HepG2 (cell line): Measurements from ENCODE around the gene UACA. TPM values are rescaled to one million over a fixed set of nuclear protein-coding genes. Genes with fewer than 3 reads are reported as not detected.

Experiments
- ATAC-seq: fragments of 200-7000 bp; cut with Tn5 transposase; 3 replicates; pipeline ENCODE4 v1.9.1; 2020; ENCODE audit warnings: mild to moderate bottlenecking, moderate library complexity
- BruUV-seq: library from RNA; stranded (reverse); fragments of 400-500 nt; replicated peaks from 2 replicates; lab custom pipeline; 2021; lab: Mats Ljungman, UMichigan
- CTCF ChIA-PET: fragments of 300-600 bp; formaldehyde crosslinking; extraction: SDS; loops from one replicate; lab custom pipeline; 2021; ENCODE audit warnings: low total read pairs, inconsistent platforms, low intra/inter-chr PET ratio; lab: Yijun Ruan, JAX
- POLR2A ChIA-PET: fragments of 350-600 bp; sonication (Branson Sonifier 250); formaldehyde crosslinking; loops from one replicate; lab custom pipeline; 2020; ENCODE audit warnings: antibody characterized with exemption, inconsistent platforms; lab: Yijun Ruan, JAX
- DNase-seq: peaks from one replicate; pipeline ENCODE4 v3.0.0-alpha.2; 2015; ENCODE audit warnings: low spot score
- FAIRE-seq: peaks from 3 replicates; lab custom pipeline; 2011; peaks lifted over from hg19 to GRCh38; lab: Jason Lieb, UNC
- H2AFZ ChIP-seq: one replicate; pipeline ENCODE4 v1.6.1; 2011; ENCODE audit warnings: low read length, inconsistent platforms
- H3K27ac ChIP-seq: fragments of 300-600 bp; 3 replicates; pipeline ENCODE4 v1.8.0; 2011; ENCODE audit warnings: mixed run types, mild to moderate bottlenecking, mixed read lengths, low read length, inconsistent platforms; ENCODE audit not compliant: insufficient read depth; ENCODE audit errors: extremely low read length
- H3K27me3 ChIP-seq, 2 experiments: fragments of 200-600 bp in 1 of 2; 2 replicates in 1 of 2; 3 replicates in 1 of 2; pipeline versions ENCODE4 v1.6.0 to v1.8.0; 2011; ENCODE audit warnings: low read length in 2 of 2, mild to moderate bottlenecking in 2 of 2, moderate library complexity in 2 of 2, inconsistent platforms in 1 of 2; ENCODE audit not compliant: insufficient read depth in 2 of 2, control insufficient read depth in 1 of 2
- H3K36me3 ChIP-seq, 2 experiments: fragments of 200-600 bp in 1 of 2; replicated peaks in 1 of 2; 2 replicates in 1 of 2; 3 replicates in 1 of 2; pipeline versions ENCODE4 v1.5.1 to v1.8.0; 2011; ENCODE audit warnings: low read length in 2 of 2, inconsistent platforms in 1 of 2; ENCODE audit not compliant: insufficient read depth in 2 of 2, control insufficient read depth in 1 of 2
- H3K4me1 ChIP-seq: 2 replicates; pipeline ENCODE4 v1.5.1; 2012; ENCODE audit warnings: low read length, inconsistent platforms; ENCODE audit not compliant: insufficient read depth
- H3K4me2 ChIP-seq: 2 replicates; pipeline ENCODE4 v1.6.0; 2011; ENCODE audit warnings: low read depth, low read length, inconsistent platforms
- H3K4me3 ChIP-seq, 3 experiments: fragments of 200-600 bp in 1 of 3; sonication (generic), shearing (Covaris generic) in 1 of 3; replicated peaks in 1 of 3; 2 replicates each; pipeline ENCODE4 v1.5.1; 2011 to 2016; ENCODE audit warnings: low read length in 3 of 3, inconsistent platforms in 2 of 3, low read depth in 2 of 3, mild to moderate bottlenecking in 2 of 3, control low read depth in 1 of 3, mixed read lengths in 1 of 3; ENCODE audit not compliant: insufficient read depth in 1 of 3
- H3K79me2 ChIP-seq: one replicate; pipeline ENCODE4 v1.6.1; 2011; ENCODE audit warnings: low read length, inconsistent platforms; ENCODE audit not compliant: insufficient read depth
- H3K9ac ChIP-seq: 2 replicates; pipeline ENCODE4 v1.6.0; 2011; ENCODE audit warnings: mild to moderate bottlenecking, low read depth, low read length, inconsistent platforms; ENCODE audit not compliant: insufficient read depth
- H3K9me3 ChIP-seq: 2 replicates; pipeline ENCODE4 v1.5.1; 2012; ENCODE audit warnings: mild to moderate bottlenecking, low read length
- H4K20me1 ChIP-seq: 2 replicates; pipeline ENCODE4 v1.6.0; 2011; ENCODE audit warnings: inconsistent platforms, mild to moderate bottlenecking, low read length, moderate library complexity; ENCODE audit not compliant: insufficient read depth
- ARNTL ChIP-seq: sonication (generic); formaldehyde crosslinking; IDR thresholded peaks from 2 replicates; pipeline ENCODE4 v1.4.0; 2020; ENCODE audit warnings: mild to moderate bottlenecking, missing genetic modification reagents
- DNMT1 ChIP-seq: sonication (generic); formaldehyde crosslinking; IDR thresholded peaks from 2 replicates; pipeline ENCODE4 v1.5.1; 2020; ENCODE audit warnings: mild to moderate bottlenecking, missing genetic modification reagents
- FOXK1 ChIP-seq: sonication (generic); formaldehyde crosslinking; IDR thresholded peaks from 2 replicates; pipeline ENCODE4 v1.4.0; 2020; ENCODE audit warnings: low read depth, missing genetic modification reagents, borderline replicate concordance
- KAT8 ChIP-seq: IDR thresholded peaks from 2 replicates; pipeline ENCODE4 v1.6.1; 2016; ENCODE audit warnings: missing genetic modification reagents, missing compliant biosample characterization
- MLLT10 ChIP-seq: sonication (generic); formaldehyde crosslinking; IDR thresholded peaks from 2 replicates; pipeline ENCODE4 v1.4.0; 2020; ENCODE audit warnings: missing genetic modification reagents
- PHF20 ChIP-seq: sonication (generic); formaldehyde crosslinking; IDR thresholded peaks from 2 replicates; pipeline ENCODE4 v1.5.0; 2020; ENCODE audit warnings: mild to moderate bottlenecking, missing genetic modification reagents
- RFX5 ChIP-seq: IDR thresholded peaks from 2 replicates; pipeline ENCODE4 v1.6.1; 2011; ENCODE audit warnings: low read depth, low read length, improper control_type of control experiment
- SMAD1 ChIP-seq: sonication (generic); formaldehyde crosslinking; IDR thresholded peaks from 2 replicates; pipeline ENCODE4 v1.4.0; 2020; ENCODE audit warnings: missing genetic modification reagents, low read depth, mild to moderate bottlenecking, borderline replicate concordance
- SPEN ChIP-seq: sonication (generic); formaldehyde crosslinking; IDR thresholded peaks from 2 replicates; pipeline ENCODE4 v1.5.1; 2020; ENCODE audit warnings: low read depth, mild to moderate bottlenecking, missing genetic modification reagents
- ZNF343 ChIP-seq: sonication (generic); formaldehyde crosslinking; IDR thresholded peaks from 2 replicates; pipeline ENCODE4 v1.4.0; 2020; ENCODE audit warnings: mild to moderate bottlenecking, missing genetic modification reagents
- ZNF569 ChIP-seq: sonication (generic); formaldehyde crosslinking; IDR thresholded peaks from 2 replicates; pipeline ENCODE4 v1.5.0; 2020; ENCODE audit warnings: mild to moderate bottlenecking, missing genetic modification reagents, moderate library complexity, borderline replicate concordance
- ZSCAN21 ChIP-seq: sonication (generic); formaldehyde crosslinking; IDR thresholded peaks from 2 replicates; pipeline ENCODE4 v1.8.0; 2022; ENCODE audit warnings: mild to moderate bottlenecking, missing genetic modification reagents, moderate library complexity, borderline replicate concordance
- ZSCAN29 ChIP-seq: sonication (generic); formaldehyde crosslinking; conservative IDR thresholded peaks from 2 replicates; pipeline ENCODE4 v1.4.0; 2020; ENCODE audit warnings: mild to moderate bottlenecking, missing genetic modification reagents
- WGBS: methylation state at CpG from one replicate; pipeline ENCODE4 v1.1.6; 2017; ENCODE audit warnings: low lambda C conversion rate; 5-methylcytosine and 5-hydroxymethylcytosine counted together
- in situ Hi-C: cut with HindIII; loops from 2 replicates; pipeline ENCODE4 v1.10.0; 2017; ENCODE audit warnings: low pct_unique_long_range_greater_than_20kb; ENCODE audit not compliant: extremely low pct_ligation_motif_present
- intact Hi-C: fragments of 100-400 bp; cut with micrococcal nuclease; formaldehyde crosslinking; loops from one replicate; pipeline ENCODE4 v1.10.0; 2022; ENCODE audit not compliant: unreplicated experiment
- polyA plus RNA-seq, 8 experiments: library from polyadenylated mRNA; depleted of rRNA in 3 of 8; stranded (reverse) in 7 of 8; unstranded in 1 of 8; fragments of >200 nt; fragmentation: Illumina TruSeq in 4 of 8; extraction: Trizol in 4 of 8; gene quantifications; 2 replicates each; pipeline versions ENCODE4 v1.2.1 to v1.2.3, GENCODE V29; 2011 to 2016; ENCODE audit warnings: low read depth in 4 of 8, missing spikeins in 1 of 8, mixed read lengths in 1 of 8; ENCODE audit not compliant: insufficient read depth in 1 of 8
- total RNA-seq, 5 experiments: library from RNA; depleted of rRNA; stranded (reverse); fragments of >200 nt; fragmentation: Illumina TruSeq; extraction: Trizol; gene quantifications; 2 replicates each; pipeline ENCODE4 v1.2.3, GENCODE V29; 2016; ENCODE audit warnings: low read depth in 1 of 5
- TF ChIP-seq, protein P1 (sequence below): sonication (generic); formaldehyde crosslinking; IDR thresholded peaks from 2 replicates; pipeline ENCODE4 v1.5.0; 2020; ENCODE audit warnings: mild to moderate bottlenecking, missing genetic modification reagents, borderline replicate concordance
- TF ChIP-seq, protein P2 (sequence below): sonication (generic); formaldehyde crosslinking; IDR thresholded peaks from 2 replicates; pipeline ENCODE4 v1.5.1; 2020; ENCODE audit warnings: mild to moderate bottlenecking, moderate library complexity, missing genetic modification reagents
- TF ChIP-seq, protein P3 (sequence below): IDR thresholded peaks from 2 replicates; pipeline ENCODE4 v1.6.1; 2012; ENCODE audit warnings: low read length, improper control_type of control experiment

Gene UACA
- total and polyA plus RNA-seq, 2 of the 13 experiments (the other 11 are each of a cell fraction or from before 2014, with no cell fraction given): 17.8 to 39.2 TPM

DNA sequence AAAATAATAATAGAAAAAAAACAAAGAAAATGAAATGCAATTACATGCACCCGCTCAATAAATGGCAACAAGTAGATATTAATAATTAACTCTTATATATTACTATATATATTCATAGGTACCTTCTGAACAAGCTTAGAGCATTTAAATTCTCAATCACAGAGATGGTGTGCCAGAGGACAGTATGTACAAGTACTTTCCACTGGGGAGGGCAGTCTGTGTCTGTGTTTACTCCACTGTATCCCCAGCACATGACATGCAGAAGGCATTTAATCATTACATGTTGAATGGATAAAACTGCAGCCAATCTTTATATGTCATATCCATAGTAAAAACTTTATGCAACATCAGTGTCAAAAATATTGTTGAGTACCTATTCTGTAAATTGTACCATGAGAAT is 97.8 kb downstream of the UACA start:
- CTCF ChIA-PET: no interaction called here

More for the DNA sequence above, 97.8 kb downstream of the UACA start:
- H3K9me3 ChIP-seq: no peaks in the 10 kb centered on the region
- peaks cover 0 to 4% of the 10 kb centered on the region in 2 experiments; a peak in 1 of 5 replicates for H3K36me3 ChIP-seq
- intact Hi-C loops: no loop called here
- in situ Hi-C loops: no loop called here
- no TSS peak for BruUV-seq
- H4K20me1 ChIP-seq: no peaks in the 10 kb centered on the region
- no peaks in the 10 kb centered on the region for H3K79me2 ChIP-seq
- ATAC-seq (no peak), FAIRE-seq (no peak), DNase-seq (no peak)
- H3K4me3 ChIP-seq: no peak overlapping the region
- peaks cover 7% of the 10 kb centered on the region for H3K4me1 ChIP-seq
- H3K9ac ChIP-seq: no peak overlapping the region
- WGBS: 97% methylated on average over 1 of the region's 1 CpG
- TF ChIP-seq DNMT1 (CRISPR knock-in tag) (no peak), ZNF343 (CRISPR knock-in tag) (no peak), ARNTL (CRISPR knock-in tag) (no peak), KAT8 (CRISPR knock-in tag) (no peak), SMAD1 (CRISPR knock-in tag) (no peak), RFX5 (no peak), MLLT10 (no peak), ZNF569 (CRISPR knock-in tag) (no peak), ZSCAN29 (CRISPR knock-in tag) (no peak), PHF20 (no peak), ZSCAN21 (CRISPR knock-in tag) (no peak), SPEN (no peak), FOXK1 (CRISPR knock-in tag) (no peak)
- TF ChIP-seq, protein P1, sequence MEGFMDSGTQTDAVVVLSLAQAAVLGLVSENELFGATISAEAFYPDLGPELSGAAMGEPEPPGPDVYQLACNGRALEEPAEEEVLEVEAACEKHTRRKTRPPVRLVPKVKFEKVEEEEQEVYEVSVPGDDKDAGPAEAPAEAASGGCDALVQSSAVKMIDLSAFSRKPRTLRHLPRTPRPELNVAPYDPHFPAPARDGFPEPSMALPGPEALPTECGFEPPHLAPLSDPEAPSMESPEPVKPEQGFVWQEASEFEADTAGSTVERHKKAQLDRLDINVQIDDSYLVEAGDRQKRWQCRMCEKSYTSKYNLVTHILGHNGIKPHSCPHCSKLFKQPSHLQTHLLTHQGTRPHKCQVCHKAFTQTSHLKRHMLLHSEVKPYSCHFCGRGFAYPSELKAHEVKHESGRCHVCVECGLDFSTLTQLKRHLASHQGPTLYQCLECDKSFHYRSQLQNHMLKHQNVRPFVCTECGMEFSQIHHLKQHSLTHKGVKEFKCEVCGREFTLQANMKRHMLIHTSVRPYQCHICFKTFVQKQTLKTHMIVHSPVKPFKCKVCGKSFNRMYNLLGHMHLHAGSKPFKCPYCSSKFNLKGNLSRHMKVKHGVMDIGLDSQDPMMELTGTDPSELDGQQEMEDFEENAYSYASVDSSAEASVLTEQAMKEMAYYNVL (CRISPR knock-in tag): no peak
- TF ChIP-seq, protein P2, sequence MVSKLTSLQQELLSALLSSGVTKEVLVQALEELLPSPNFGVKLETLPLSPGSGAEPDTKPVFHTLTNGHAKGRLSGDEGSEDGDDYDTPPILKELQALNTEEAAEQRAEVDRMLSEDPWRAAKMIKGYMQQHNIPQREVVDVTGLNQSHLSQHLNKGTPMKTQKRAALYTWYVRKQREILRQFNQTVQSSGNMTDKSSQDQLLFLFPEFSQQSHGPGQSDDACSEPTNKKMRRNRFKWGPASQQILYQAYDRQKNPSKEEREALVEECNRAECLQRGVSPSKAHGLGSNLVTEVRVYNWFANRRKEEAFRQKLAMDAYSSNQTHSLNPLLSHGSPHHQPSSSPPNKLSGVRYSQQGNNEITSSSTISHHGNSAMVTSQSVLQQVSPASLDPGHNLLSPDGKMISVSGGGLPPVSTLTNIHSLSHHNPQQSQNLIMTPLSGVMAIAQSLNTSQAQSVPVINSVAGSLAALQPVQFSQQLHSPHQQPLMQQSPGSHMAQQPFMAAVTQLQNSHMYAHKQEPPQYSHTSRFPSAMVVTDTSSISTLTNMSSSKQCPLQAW: no peak
- TF ChIP-seq, protein P3, sequence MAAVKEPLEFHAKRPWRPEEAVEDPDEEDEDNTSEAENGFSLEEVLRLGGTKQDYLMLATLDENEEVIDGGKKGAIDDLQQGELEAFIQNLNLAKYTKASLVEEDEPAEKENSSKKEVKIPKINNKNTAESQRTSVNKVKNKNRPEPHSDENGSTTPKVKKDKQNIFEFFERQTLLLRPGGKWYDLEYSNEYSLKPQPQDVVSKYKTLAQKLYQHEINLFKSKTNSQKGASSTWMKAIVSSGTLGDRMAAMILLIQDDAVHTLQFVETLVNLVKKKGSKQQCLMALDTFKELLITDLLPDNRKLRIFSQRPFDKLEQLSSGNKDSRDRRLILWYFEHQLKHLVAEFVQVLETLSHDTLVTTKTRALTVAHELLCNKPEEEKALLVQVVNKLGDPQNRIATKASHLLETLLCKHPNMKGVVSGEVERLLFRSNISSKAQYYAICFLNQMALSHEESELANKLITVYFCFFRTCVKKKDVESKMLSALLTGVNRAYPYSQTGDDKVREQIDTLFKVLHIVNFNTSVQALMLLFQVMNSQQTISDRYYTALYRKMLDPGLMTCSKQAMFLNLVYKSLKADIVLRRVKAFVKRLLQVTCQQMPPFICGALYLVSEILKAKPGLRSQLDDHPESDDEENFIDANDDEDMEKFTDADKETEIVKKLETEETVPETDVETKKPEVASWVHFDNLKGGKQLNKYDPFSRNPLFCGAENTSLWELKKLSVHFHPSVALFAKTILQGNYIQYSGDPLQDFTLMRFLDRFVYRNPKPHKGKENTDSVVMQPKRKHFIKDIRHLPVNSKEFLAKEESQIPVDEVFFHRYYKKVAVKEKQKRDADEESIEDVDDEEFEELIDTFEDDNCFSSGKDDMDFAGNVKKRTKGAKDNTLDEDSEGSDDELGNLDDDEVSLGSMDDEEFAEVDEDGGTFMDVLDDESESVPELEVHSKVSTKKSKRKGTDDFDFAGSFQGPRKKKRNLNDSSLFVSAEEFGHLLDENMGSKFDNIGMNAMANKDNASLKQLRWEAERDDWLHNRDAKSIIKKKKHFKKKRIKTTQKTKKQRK: no peak
- H3K4me2 ChIP-seq: no peak overlapping the region
- H3K27ac ChIP-seq: no peak overlapping the region
- no peaks in the 10 kb centered on the region; a peak in 1 of 5 replicates for H3K27me3 ChIP-seq
- H2AFZ ChIP-seq: no peak overlapping the region
- POLR2A ChIA-PET: no interaction called here
